ENCODE data around the gene EHHADH.

DNA sequence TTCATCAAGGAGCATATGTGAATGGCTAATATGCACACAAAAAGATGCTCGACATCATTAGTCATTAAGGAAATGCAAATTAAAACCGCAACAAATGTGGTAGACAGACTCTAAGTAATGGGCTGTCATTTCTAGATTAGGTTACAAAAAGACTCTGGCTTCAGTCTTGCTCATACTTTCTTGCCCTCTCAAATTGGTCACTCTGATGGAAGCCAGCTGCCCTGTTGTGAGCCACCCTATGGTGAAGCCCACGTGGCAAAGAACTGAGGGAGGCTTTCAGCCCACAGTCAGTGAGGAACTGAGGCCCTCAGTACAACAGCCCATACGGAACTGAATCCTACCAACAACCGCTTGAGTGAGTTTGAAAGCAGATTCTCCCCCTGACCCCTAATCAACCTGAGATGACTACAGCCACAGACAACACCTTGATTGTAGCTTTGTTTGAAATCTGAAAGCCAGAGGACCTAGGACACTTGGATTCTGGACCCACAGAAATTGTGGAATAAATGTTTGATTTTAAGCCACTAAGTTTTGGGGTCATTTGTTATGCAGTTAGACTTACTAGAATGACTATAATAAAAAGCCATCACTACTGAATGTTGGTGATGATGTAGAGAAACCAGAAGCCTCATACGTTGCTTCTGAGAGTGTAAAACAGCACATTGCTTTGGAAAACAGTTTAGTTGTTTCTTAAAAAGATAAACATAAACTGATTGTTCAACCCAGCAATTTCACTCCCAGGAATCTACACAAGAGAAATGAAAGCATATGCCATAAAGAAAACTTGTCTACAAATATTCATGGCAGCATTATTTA lies 45.7 kb downstream of the EHHADH start:
- no peak for TF ChIP-seq PHF21A (IDR thresholded peaks at IDR 0.05; ENCODE audit: borderline replicate concordance, low read depth)
- TF ChIP-seq, protein P1, sequence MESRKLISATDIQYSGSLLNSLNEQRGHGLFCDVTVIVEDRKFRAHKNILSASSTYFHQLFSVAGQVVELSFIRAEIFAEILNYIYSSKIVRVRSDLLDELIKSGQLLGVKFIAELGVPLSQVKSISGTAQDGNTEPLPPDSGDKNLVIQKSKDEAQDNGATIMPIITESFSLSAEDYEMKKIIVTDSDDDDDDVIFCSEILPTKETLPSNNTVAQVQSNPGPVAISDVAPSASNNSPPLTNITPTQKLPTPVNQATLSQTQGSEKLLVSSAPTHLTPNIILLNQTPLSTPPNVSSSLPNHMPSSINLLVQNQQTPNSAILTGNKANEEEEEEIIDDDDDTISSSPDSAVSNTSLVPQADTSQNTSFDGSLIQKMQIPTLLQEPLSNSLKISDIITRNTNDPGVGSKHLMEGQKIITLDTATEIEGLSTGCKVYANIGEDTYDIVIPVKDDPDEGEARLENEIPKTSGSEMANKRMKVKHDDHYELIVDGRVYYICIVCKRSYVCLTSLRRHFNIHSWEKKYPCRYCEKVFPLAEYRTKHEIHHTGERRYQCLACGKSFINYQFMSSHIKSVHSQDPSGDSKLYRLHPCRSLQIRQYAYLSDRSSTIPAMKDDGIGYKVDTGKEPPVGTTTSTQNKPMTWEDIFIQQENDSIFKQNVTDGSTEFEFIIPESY (CRISPR knock-in tag; IDR thresholded peaks at IDR 0.05): no peak
- no peak for TF ChIP-seq ESRRA (IDR thresholded peaks at IDR 0.05; ENCODE audit: borderline replicate concordance, low read depth)
- TF ChIP-seq KDM4B (IDR thresholded peaks at IDR 0.05; ENCODE audit: borderline replicate concordance in 2 of 2, low read depth in 1 of 2): no peak
- TF ChIP-seq, protein P2, sequence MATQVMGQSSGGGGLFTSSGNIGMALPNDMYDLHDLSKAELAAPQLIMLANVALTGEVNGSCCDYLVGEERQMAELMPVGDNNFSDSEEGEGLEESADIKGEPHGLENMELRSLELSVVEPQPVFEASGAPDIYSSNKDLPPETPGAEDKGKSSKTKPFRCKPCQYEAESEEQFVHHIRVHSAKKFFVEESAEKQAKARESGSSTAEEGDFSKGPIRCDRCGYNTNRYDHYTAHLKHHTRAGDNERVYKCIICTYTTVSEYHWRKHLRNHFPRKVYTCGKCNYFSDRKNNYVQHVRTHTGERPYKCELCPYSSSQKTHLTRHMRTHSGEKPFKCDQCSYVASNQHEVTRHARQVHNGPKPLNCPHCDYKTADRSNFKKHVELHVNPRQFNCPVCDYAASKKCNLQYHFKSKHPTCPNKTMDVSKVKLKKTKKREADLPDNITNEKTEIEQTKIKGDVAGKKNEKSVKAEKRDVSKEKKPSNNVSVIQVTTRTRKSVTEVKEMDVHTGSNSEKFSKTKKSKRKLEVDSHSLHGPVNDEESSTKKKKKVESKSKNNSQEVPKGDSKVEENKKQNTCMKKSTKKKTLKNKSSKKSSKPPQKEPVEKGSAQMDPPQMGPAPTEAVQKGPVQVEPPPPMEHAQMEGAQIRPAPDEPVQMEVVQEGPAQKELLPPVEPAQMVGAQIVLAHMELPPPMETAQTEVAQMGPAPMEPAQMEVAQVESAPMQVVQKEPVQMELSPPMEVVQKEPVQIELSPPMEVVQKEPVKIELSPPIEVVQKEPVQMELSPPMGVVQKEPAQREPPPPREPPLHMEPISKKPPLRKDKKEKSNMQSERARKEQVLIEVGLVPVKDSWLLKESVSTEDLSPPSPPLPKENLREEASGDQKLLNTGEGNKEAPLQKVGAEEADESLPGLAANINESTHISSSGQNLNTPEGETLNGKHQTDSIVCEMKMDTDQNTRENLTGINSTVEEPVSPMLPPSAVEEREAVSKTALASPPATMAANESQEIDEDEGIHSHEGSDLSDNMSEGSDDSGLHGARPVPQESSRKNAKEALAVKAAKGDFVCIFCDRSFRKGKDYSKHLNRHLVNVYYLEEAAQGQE (IDR thresholded peaks at IDR 0.05; ENCODE audit: borderline replicate concordance): no peak
- TF ChIP-seq, protein P2 (CRISPR knock-in tag; IDR thresholded peaks at IDR 0.05; ENCODE audit: low read depth): no peak
- TF ChIP-seq, protein P3, sequence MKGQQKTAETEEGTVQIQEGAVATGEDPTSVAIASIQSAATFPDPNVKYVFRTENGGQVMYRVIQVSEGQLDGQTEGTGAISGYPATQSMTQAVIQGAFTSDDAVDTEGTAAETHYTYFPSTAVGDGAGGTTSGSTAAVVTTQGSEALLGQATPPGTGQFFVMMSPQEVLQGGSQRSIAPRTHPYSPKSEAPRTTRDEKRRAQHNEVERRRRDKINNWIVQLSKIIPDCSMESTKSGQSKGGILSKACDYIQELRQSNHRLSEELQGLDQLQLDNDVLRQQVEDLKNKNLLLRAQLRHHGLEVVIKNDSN (CRISPR knock-in tag; IDR thresholded peaks at IDR 0.05): no peak
- TF ChIP-seq MBD2 (IDR thresholded peaks at IDR 0.05; ENCODE audit: borderline replicate concordance, low read depth): no peak
- TF ChIP-seq SMARCA5 (IDR thresholded peaks at IDR 0.05): no peak
- TF ChIP-seq ZNF124 (CRISPR knock-in tag; IDR thresholded peaks at IDR 0.05): no peak
- no peak for TF ChIP-seq ZFX (CRISPR knock-in tag; IDR thresholded peaks at IDR 0.05)
- TF ChIP-seq, protein P4, sequence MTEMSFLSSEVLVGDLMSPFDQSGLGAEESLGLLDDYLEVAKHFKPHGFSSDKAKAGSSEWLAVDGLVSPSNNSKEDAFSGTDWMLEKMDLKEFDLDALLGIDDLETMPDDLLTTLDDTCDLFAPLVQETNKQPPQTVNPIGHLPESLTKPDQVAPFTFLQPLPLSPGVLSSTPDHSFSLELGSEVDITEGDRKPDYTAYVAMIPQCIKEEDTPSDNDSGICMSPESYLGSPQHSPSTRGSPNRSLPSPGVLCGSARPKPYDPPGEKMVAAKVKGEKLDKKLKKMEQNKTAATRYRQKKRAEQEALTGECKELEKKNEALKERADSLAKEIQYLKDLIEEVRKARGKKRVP (CRISPR knock-in tag; IDR thresholded peaks at IDR 0.05): no peak
- no peak for TF ChIP-seq EGR1 (conservative IDR thresholded peaks at IDR 0.05)
- TF ChIP-seq RNF2 (IDR thresholded peaks at IDR 0.05): no peak

Data from K562 (cell line).